Measurements from ENCODE around the gene SERPINI1.

Gene SERPINI1

GRCh38 chr3:167859610-167860009, 124.1 kb downstream of the SERPINI1 start:
- Histone ChIP-seq H3K9me3 (ENCODE audit: control insufficient read depth in 2 of 2, low read length in 2 of 2) (no peaks in the 10 kb centered on the region), H3K4me3 (ENCODE audit: low read length in 2 of 2) (no peak overlapping the region), H3K27ac (ENCODE audit: low read depth in 2 of 2, low read length in 2 of 2) (no peak overlapping the region), H3K36me3 (ENCODE audit: control insufficient read depth in 2 of 2, insufficient read depth in 2 of 2, low read length in 2 of 2) (no peaks in the 10 kb centered on the region), H3K9ac (ENCODE audit: low read depth in 1 of 2, low read length in 2 of 2) (no peak overlapping the region), H3K4me1 (ENCODE audit: control insufficient read depth in 2 of 2, insufficient read depth in 2 of 2, low read length in 2 of 2) (no peaks in the 10 kb centered on the region), H3K27me3 (ENCODE audit: control insufficient read depth in 2 of 2, insufficient read depth in 2 of 2, low read length in 2 of 2) (no peaks in the 10 kb centered on the region)

DNA sequence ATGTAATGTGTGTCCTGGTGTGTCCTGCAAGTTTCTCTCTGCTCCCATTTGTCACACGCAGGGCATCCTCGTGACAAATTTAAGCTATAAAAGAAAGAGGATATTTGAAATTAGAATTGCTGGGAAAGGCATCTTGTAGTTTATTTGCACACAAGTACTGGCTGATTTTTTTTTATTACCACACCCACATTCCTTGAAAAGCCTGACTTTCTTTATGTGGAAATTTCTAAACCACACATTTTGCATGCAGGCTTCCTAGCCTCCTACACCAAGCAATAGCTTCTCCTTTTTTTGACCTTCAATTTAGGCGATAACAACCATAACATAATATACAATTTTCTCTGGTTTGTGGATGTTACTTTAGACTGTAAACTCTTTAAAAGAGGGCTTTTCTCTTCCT, 126.1 kb downstream of the SERPINI1 start:
- Histone ChIP-seq H3K27ac (ENCODE audit: low read depth in 2 of 2, low read length in 2 of 2) (no peak overlapping the region), H3K9me3 (ENCODE audit: control insufficient read depth in 2 of 2, low read length in 2 of 2) (no peaks in the 10 kb centered on the region), H3K4me1 (ENCODE audit: control insufficient read depth in 2 of 2, insufficient read depth in 2 of 2, low read length in 2 of 2) (no peaks in the 10 kb centered on the region), H3K27me3 (ENCODE audit: control insufficient read depth in 2 of 2, insufficient read depth in 2 of 2, low read length in 2 of 2) (no peaks in the 10 kb centered on the region), H3K4me3 (ENCODE audit: low read length in 2 of 2) (no peak overlapping the region), H3K9ac (ENCODE audit: low read depth in 1 of 2, low read length in 2 of 2) (no peak overlapping the region), H3K36me3 (ENCODE audit: control insufficient read depth in 2 of 2, insufficient read depth in 2 of 2, low read length in 2 of 2) (no peaks in the 10 kb centered on the region)

DNA sequence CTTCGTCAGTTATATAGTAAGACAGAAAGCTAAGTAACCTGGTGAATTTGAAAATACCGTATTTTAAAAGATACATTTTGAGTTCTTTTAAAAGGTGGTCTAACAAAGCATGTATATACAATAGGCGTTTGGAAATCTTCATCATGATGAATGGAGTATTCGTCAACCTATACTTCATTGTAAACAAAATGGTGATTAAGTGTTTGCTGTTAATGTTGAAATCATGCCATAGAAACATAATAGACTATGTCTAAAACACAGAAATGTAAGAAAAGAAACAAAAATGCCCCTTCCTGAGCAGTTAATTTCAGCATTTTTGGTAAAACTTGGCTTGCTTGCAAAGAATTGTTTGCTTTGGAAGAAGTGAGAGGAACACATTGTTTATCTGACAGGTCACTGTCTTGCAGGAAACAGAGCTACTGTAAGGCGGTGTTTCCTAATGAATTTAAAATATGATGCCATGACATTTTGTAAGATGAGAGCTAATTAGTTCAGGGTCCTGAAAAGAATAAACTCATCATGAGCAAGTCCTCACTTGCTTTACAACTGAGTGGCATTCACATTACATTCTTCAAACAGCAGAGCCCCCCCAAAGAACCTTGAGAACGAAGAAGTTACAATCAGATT, 126.7 kb downstream of the SERPINI1 start:
- no peaks in the 10 kb centered on the region for H3K27me3 ChIP-seq (ENCODE audit: control insufficient read depth in 2 of 2, insufficient read depth in 2 of 2, low read length in 2 of 2)
- no peaks in the 10 kb centered on the region for H3K4me1 ChIP-seq (ENCODE audit: control insufficient read depth in 2 of 2, insufficient read depth in 2 of 2, low read length in 2 of 2)
- H3K36me3 ChIP-seq (ENCODE audit: control insufficient read depth in 2 of 2, insufficient read depth in 2 of 2, low read length in 2 of 2), result no peaks in the 10 kb centered on the region
- H3K27ac ChIP-seq (ENCODE audit: low read depth in 2 of 2, low read length in 2 of 2), result no peak overlapping the region
- H3K9ac ChIP-seq (ENCODE audit: low read depth in 1 of 2, low read length in 2 of 2), result no peak overlapping the region
- H3K4me3 ChIP-seq (ENCODE audit: low read length in 2 of 2), result no peak overlapping the region
- H3K9me3 ChIP-seq (ENCODE audit: control insufficient read depth in 2 of 2, low read length in 2 of 2), result no peaks in the 10 kb centered on the region

- Histone ChIP-seq H3K9ac (ENCODE audit: low read depth in 1 of 2, low read length in 2 of 2) (no peak overlapping the region), H3K27ac (ENCODE audit: low read depth in 2 of 2, low read length in 2 of 2) (no peak overlapping the region), H3K27me3 (ENCODE audit: control insufficient read depth in 2 of 2, insufficient read depth in 2 of 2, low read length in 2 of 2) (no peaks in the 10 kb centered on the region), H3K4me1 (ENCODE audit: control insufficient read depth in 2 of 2, insufficient read depth in 2 of 2, low read length in 2 of 2) (no peaks in the 10 kb centered on the region), H3K36me3 (ENCODE audit: control insufficient read depth in 2 of 2, insufficient read depth in 2 of 2, low read length in 2 of 2) (no peaks in the 10 kb centered on the region), H3K4me3 (ENCODE audit: low read length in 2 of 2) (no peak overlapping the region), H3K9me3 (ENCODE audit: control insufficient read depth in 2 of 2, low read length in 2 of 2) (no peaks in the 10 kb centered on the region)
These were observed 128.5 kb downstream of the SERPINI1 start for GRCh38 chr3:167863811-167864551.

DNA sequence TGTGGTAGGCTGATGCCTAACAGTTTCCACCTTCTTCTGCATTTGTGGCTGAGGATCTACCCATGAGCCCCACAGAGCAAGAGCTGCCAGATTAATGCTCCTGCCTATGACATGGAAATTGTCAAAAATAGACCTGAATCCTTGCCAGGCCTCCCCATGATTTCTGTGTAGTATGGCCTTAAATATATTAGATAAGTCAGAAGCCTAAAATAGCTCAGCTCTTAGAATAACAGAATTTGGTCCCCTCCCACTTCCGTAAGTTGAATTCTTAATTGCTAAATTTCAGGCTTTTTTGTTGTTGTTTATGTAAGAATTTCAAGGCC, 129.0 kb downstream of the SERPINI1 start:
- Histone ChIP-seq H3K27ac (ENCODE audit: low read depth in 2 of 2, low read length in 2 of 2) (no peak overlapping the region), H3K27me3 (ENCODE audit: control insufficient read depth in 2 of 2, insufficient read depth in 2 of 2, low read length in 2 of 2) (no peaks in the 10 kb centered on the region), H3K36me3 (ENCODE audit: control insufficient read depth in 2 of 2, insufficient read depth in 2 of 2, low read length in 2 of 2) (no peaks in the 10 kb centered on the region), H3K4me3 (ENCODE audit: low read length in 2 of 2) (no peak overlapping the region), H3K9ac (ENCODE audit: low read depth in 1 of 2, low read length in 2 of 2) (no peak overlapping the region), H3K4me1 (ENCODE audit: control insufficient read depth in 2 of 2, insufficient read depth in 2 of 2, low read length in 2 of 2) (no peaks in the 10 kb centered on the region), H3K9me3 (ENCODE audit: control insufficient read depth in 2 of 2, low read length in 2 of 2) (no peaks in the 10 kb centered on the region)

DNA sequence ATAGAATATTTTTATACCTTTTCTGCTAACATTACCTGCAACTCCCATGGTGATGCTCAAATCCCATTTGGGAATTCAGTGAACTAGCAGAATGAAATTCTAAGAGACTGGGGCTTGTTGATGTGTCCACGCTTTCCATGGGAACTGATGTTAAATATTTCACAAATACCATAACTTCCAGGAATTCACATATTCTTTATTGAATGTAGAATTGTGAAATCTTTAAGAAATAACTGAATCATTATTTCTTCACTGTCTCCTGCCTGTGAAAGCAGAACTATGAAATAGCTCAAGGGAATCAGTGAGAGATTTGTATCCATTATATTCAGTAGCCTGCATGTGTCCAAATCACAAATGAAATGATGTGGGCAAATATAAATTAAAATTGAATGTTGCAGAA, 130.8 kb downstream of the SERPINI1 start:
- H3K9ac ChIP-seq (ENCODE audit: low read depth in 1 of 2, low read length in 2 of 2), result no peak overlapping the region
- H3K4me3 ChIP-seq (ENCODE audit: low read length in 2 of 2), result no peak overlapping the region
- H3K9me3 ChIP-seq (ENCODE audit: control insufficient read depth in 2 of 2, low read length in 2 of 2), result no peaks in the 10 kb centered on the region
- H3K27ac ChIP-seq (ENCODE audit: low read depth in 2 of 2, low read length in 2 of 2), result no peak overlapping the region
- no peaks in the 10 kb centered on the region for H3K36me3 ChIP-seq (ENCODE audit: control insufficient read depth in 2 of 2, insufficient read depth in 2 of 2, low read length in 2 of 2)
- no peaks in the 10 kb centered on the region for H3K4me1 ChIP-seq (ENCODE audit: control insufficient read depth in 2 of 2, insufficient read depth in 2 of 2, low read length in 2 of 2)
- no peaks in the 10 kb centered on the region for H3K27me3 ChIP-seq (ENCODE audit: control insufficient read depth in 2 of 2, insufficient read depth in 2 of 2, low read length in 2 of 2)

DNA sequence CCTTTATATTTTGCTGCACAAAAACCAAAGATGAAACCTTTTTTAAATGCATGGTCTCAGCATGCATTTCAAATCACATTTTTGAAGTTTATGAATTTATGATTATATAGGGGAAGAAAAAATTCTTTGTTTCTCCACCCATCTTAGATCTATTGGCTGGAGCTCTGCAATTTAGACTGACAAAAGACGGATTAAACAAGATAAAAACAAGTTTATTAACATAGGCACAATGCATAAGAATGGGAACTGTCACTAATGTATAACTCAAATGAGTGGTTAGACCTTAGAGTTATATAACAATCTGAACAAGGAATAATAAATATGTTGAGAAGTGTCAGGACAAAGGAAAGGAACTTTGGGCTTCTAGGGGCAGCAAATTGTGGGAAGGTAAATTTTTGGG, 132.5 kb downstream of the SERPINI1 start:
- Histone ChIP-seq H3K9me3 (ENCODE audit: control insufficient read depth in 2 of 2, low read length in 2 of 2) (no peaks in the 10 kb centered on the region), H3K36me3 (ENCODE audit: control insufficient read depth in 2 of 2, insufficient read depth in 2 of 2, low read length in 2 of 2) (no peaks in the 10 kb centered on the region), H3K4me1 (ENCODE audit: control insufficient read depth in 2 of 2, insufficient read depth in 2 of 2, low read length in 2 of 2) (no peaks in the 10 kb centered on the region), H3K4me3 (ENCODE audit: low read length in 2 of 2) (no peak overlapping the region), H3K27ac (ENCODE audit: low read depth in 2 of 2, low read length in 2 of 2) (no peak overlapping the region), H3K9ac (ENCODE audit: low read depth in 1 of 2, low read length in 2 of 2) (no peak overlapping the region), H3K27me3 (ENCODE audit: control insufficient read depth in 2 of 2, insufficient read depth in 2 of 2, low read length in 2 of 2) (no peaks in the 10 kb centered on the region)

DNA sequence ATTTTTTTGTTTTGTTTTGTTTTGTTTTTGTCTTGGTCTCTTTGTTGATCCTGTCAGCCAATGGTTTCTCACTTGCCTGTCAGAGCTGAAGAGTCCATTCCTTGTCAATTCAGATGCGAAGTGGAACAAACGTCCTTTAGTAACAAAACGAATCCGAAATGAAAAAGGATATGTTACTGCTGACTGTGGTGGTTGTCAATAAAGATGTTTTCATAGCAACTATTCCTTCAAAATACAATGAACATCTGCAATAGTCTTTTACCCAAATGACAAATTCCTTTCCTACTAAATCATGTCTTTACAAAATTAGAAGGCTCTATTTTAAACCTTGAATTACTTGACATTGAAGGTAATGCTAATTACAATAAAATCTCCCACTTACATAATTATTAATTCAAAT, 134.7 kb downstream of the SERPINI1 start:
- Histone ChIP-seq H3K9me3 (ENCODE audit: control insufficient read depth in 2 of 2, low read length in 2 of 2) (no peaks in the 10 kb centered on the region), H3K27ac (ENCODE audit: low read depth in 2 of 2, low read length in 2 of 2) (no peak overlapping the region), H3K36me3 (ENCODE audit: control insufficient read depth in 2 of 2, insufficient read depth in 2 of 2, low read length in 2 of 2) (no peaks in the 10 kb centered on the region), H3K27me3 (ENCODE audit: control insufficient read depth in 2 of 2, insufficient read depth in 2 of 2, low read length in 2 of 2) (no peaks in the 10 kb centered on the region), H3K4me1 (ENCODE audit: control insufficient read depth in 2 of 2, insufficient read depth in 2 of 2, low read length in 2 of 2) (no peaks in the 10 kb centered on the region), H3K9ac (ENCODE audit: low read depth in 1 of 2, low read length in 2 of 2) (no peak overlapping the region), H3K4me3 (ENCODE audit: low read length in 2 of 2) (no peak overlapping the region)

- Histone ChIP-seq H3K9me3 (ENCODE audit: control insufficient read depth in 2 of 2, low read length in 2 of 2) (no peaks in the 10 kb centered on the region), H3K4me1 (ENCODE audit: control insufficient read depth in 2 of 2, insufficient read depth in 2 of 2, low read length in 2 of 2) (no peaks in the 10 kb centered on the region), H3K27ac (ENCODE audit: low read depth in 2 of 2, low read length in 2 of 2) (no peak overlapping the region), H3K9ac (ENCODE audit: low read depth in 1 of 2, low read length in 2 of 2) (no peak overlapping the region), H3K27me3 (ENCODE audit: control insufficient read depth in 2 of 2, insufficient read depth in 2 of 2, low read length in 2 of 2) (no peaks in the 10 kb centered on the region), H3K4me3 (ENCODE audit: low read length in 2 of 2) (no peak overlapping the region), H3K36me3 (ENCODE audit: control insufficient read depth in 2 of 2, insufficient read depth in 2 of 2, low read length in 2 of 2) (no peaks in the 10 kb centered on the region)
These were observed 135.2 kb downstream of the SERPINI1 start for GRCh38 chr3:167870759-167871158.

DNA sequence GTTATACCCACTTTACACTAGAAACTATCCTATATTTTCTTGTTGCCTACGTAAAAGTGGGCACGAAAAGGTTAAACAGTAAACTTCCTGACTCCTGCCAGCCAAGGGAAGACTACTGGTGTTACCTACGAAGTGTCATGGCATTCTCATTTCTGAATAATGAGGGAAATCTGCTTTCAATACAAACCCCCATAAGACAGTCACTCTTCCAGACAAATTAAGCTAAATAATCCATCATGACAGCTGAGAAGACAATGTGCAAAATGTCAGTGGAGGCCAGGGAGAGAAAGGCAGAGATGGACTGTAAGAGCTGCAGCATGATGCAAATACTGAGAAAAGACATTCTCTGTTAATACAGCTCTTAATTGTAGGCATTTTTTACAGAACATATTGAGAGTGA, 136.5 kb downstream of the SERPINI1 start:
- Histone ChIP-seq H3K9ac (ENCODE audit: low read depth in 1 of 2, low read length in 2 of 2) (no peak overlapping the region), H3K27me3 (ENCODE audit: control insufficient read depth in 2 of 2, insufficient read depth in 2 of 2, low read length in 2 of 2) (no peaks in the 10 kb centered on the region), H3K36me3 (ENCODE audit: control insufficient read depth in 2 of 2, insufficient read depth in 2 of 2, low read length in 2 of 2) (no peaks in the 10 kb centered on the region), H3K4me3 (ENCODE audit: low read length in 2 of 2) (no peak overlapping the region), H3K4me1 (ENCODE audit: control insufficient read depth in 2 of 2, insufficient read depth in 2 of 2, low read length in 2 of 2) (no peaks in the 10 kb centered on the region), H3K27ac (ENCODE audit: low read depth in 2 of 2, low read length in 2 of 2) (no peak overlapping the region), H3K9me3 (ENCODE audit: control insufficient read depth in 2 of 2, low read length in 2 of 2) (no peaks in the 10 kb centered on the region)
